GM12892 (cell line): ENCODE data around the gene EML4.

Experiments used
- POLR2A ChIP-seq: IDR thresholded peaks from 2 replicates; pipeline ENCODE4 v1.6.1; 2011; ENCODE audit warnings: low read depth, low read length, control low read depth
- TAF1 ChIP-seq: IDR thresholded peaks from 2 replicates; pipeline ENCODE4 v1.6.1; 2011; ENCODE audit warnings: low read depth, mild to moderate bottlenecking, control low read depth, low read length, borderline replicate concordance

GRCh38 chr2:42296226-42296625 is 127.1 kb downstream of the EML4 start:
- TF ChIP-seq POLR2A (no peak), TAF1 (no peak)
